A549 treated with Hydrocortisone at 1 μM for 4 hours (cell line): ENCODE data around the gene NLE1. TPM values are rescaled to one million over a fixed set of nuclear protein-coding genes. Genes with fewer than 3 reads are reported as not detected.

Experiments used
- total RNA-seq: library from RNA; stranded (reverse); fragments of 200-300 nt; extraction: Qiagen RNA extraction; gene quantifications from 5 replicates; pipeline ENCODE4 v1.2.3, GENCODE V29; 2022

NLE1 gene
- 34.2 to 36.1 TPM (median 35.4 TPM) in 5 replicates for total RNA-seq

DNA sequence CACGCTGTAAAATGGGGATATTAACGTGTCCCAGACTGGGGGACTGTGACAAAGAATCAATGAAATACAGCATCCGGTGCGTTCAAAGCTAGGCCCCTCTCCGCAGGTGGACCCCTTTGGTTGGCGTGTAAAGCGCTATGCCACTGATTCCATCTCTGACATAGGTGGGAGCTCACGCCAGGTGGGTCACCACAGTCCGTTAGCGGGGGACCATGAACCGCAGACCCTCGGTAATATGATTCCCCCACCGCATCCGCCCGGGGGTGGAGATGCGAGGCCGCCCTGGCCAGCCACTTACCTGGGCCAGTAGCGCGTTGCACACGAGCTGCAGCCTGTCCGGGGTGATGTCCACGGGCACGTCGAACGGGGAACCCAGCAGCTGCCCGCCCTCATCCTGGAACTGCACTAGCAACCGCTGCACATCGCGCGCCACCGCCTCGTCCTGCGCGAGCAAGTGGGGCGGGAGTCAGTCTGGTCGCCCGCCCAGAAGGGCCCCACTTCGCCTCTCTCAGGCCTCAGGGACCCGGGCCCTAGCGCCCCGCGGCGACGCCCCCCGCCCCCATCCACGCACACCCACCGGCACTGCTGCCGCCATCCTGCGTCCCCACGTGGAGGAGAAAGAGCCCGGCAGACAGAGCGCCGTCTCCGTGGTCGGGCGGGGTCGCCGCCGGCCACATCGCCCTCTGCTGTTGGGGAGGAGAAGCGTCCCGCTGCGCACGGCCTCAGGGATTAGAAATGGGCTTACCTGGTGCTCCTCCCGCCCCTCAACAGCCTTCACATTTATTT is at the start of gene NLE1:
TSS of gene NLE1 (minus strand) at position 623 of the 786 bp plus-strand sequence. CDS start at position 595, 28 bp downstream.

DNA sequence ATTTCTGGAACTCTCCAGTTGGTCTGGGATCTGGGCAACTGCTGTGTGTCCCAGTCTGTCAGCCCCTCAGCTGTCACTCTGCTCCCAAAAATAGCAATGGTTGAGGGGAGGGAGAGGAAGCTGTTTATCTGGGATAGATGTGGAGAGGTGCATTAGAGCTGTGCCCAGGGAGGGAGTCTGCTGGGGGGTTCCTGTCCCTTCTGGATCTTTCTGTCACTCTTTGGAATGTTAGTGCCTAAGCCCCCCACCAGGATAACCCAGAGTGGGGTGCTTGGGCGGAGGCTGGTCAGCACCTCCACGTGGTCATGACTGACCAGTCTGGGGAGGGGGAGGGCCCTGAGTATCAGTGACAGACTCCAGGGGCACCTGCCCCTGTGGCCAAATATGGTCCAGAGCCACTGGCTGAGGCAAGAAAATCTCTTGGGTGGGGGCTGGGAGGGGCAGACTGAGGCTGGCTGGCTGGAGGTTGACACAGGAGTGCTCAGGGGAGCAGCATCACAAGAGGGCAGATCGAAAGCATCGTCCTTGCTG is 5.3 kb upstream of the NLE1 start, which contains the start of gene UNC45B:
TSS of gene UNC45B (plus strand) at position 443 of the 531 bp plus-strand sequence. CDS start 447 bp downstream, outside the sequence.

DNA sequence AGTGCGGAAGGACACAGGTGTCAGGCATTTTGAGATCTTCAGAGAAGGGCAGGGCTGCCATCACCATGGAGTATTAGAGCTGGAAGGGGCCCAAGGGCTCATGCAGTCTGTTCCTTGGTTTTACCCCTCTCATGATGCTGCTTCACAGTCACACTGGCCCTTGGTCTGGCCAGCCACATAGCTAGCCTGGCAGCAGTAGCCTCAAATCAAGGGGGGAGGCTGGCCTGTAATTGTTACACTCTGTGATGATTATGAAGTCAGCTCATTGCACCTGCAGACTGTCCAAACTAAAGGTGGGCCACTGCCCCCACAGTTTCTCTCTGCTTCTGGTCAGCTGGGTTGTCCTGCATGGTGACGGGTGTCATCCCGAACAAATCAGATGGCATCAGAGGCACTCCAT is 20.8 kb downstream of the NLE1 start, which contains the start of gene FNDC8:
TSS of gene FNDC8 (plus strand) at position 301 of the 400 bp plus-strand sequence. CDS start at position 380, 79 bp downstream.

DNA sequence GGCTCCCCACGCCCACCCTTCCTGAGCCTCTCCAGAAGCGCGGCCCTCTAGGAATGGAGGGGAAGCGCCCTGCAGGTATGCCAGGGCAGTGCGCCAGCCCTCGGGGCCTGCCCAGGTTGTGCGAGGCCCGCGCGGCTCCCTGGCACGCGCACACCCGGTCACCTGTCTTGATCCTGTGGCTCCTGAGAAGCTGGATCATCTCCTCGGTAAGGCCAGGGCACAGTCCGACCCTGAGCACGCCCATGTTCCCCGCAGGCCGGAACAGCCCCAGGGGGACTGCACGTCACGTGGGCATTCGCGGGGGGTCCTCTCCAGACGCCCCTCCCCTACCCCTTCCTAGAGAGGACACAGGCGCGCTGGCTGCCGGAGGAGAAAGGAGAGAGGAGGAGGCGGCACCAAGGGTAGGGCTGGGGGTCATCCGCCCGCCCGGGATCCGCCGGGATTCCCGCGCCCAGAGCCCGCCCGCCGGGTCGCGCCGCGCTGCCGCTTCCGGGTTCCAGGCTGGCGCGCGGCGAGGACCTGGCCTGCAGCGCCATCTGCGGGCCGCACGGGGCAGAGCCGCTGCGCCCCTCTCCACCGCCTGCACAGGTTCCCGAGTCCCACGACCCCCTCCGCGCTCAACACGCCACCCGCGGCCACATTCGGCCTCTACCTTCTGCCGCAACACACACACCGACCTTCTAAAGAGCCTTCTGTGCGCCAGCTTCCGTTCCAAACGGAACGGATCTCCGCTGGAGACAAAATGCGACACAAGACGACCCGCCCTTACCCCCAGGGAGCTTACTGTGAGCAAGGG is 22.5 kb downstream of the NLE1 start, which contains the start of gene RAD51D:
TSS of gene RAD51D (minus strand) at position 491 of the 796 bp plus-strand sequence. CDS start at position 244, 247 bp downstream.

Other genes starting within 250 kb of the NLE1 start
- gene CCT6B, start 180.8 kb downstream of the NLE1 start, total RNA-seq, result 1.1 to 2.3 TPM (median 1.5 TPM) in 5 replicates
- 13.5 to 17.7 TPM (median 13.9 TPM) in 5 replicates for gene ZNF830, start 180.8 kb downstream of the NLE1 start, total RNA-seq
- gene LIG3, start 161.8 kb downstream of the NLE1 start, total RNA-seq, result 14.1 to 23.5 TPM (median 17.2 TPM) in 5 replicates
- 42.4 to 54.1 TPM (median 52.2 TPM) in 5 replicates for gene RFFL, start 78.6 kb downstream of the NLE1 start, total RNA-seq
- gene RAD51D, start 22.4 kb downstream of the NLE1 start, total RNA-seq, result 26.6 to 31.1 TPM (median 30.1 TPM) in 5 replicates
- 0.06 to 0.16 TPM (median 0.08 TPM) in 5 replicates for gene FNDC8, start 20.7 kb downstream of the NLE1 start, total RNA-seq
- not detected in 5 replicates for gene UNC45B, start 5.5 kb upstream of the NLE1 start, total RNA-seq
- not detected in 5 replicates for gene SLC35G3, start 52.1 kb upstream of the NLE1 start, total RNA-seq
- 2.5 to 3.3 TPM (median 3.2 TPM) in 5 replicates for gene SLFN5, start 100.8 kb upstream of the NLE1 start, total RNA-seq
- 3.7 to 9.2 TPM (median 5.8 TPM) in 5 replicates for gene SLFN11, start 231.3 kb upstream of the NLE1 start, total RNA-seq